Measurements from ENCODE around the gene PLVAP. TPM values are rescaled to one million over a fixed set of nuclear protein-coding genes. Genes with fewer than 3 reads are reported as not detected.

PLVAP gene
- total and polyA plus RNA-seq, 9 of the 15 experiments (the other 6 are each of a cell fraction or from before 2014, with no cell fraction given), result 0.09 to 0.84 (median 0.51) TPM; not detected in 4

GRCh38 chr19:17389957-17390664, 13.0 kb upstream of the PLVAP start (continued):
- TF ChIP-seq CHD4 (IDR thresholded peaks at IDR 0.05; ENCODE audit: insufficient read depth, insufficient replicate concordance, low read depth, low read length, poor library complexity, severe bottlenecking), result peak; percentile 64
- TF ChIP-seq POLR2B (IDR thresholded peaks at IDR 0.05; ENCODE audit: low read depth, partially characterized antibody), result no peak
- no peak for TF ChIP-seq CREB3 (tag; conservative IDR thresholded peaks at IDR 0.05; ENCODE audit: low read depth)

GRCh38 chr19:17389288-17389687, 12.1 kb upstream of the PLVAP start:
- Histone ChIP-seq H3K79me2 (ENCODE audit: control insufficient read depth, insufficient read depth, low read length) (no peaks in the 10 kb centered on the region), H3K9me3 (replicated peaks; ENCODE audit: control insufficient read depth, insufficient read depth, low read depth, low read length) (peaks cover 9% of the 10 kb centered on the region), H3K4me1 (replicated peaks in 1 of 2; ENCODE audit: control insufficient read depth in 2 of 2, insufficient read depth in 2 of 2, low read length in 2 of 2) (peaks cover 16 to 36% of the 10 kb centered on the region in 2 experiments), H3K9me1 (ENCODE audit: control insufficient read depth, insufficient read depth, low read length) (no peaks in the 10 kb centered on the region), H3K9ac (ENCODE audit: insufficient read depth in 1 of 2, low read depth in 2 of 2, low read length in 2 of 2) (no peak overlapping the region), H3K4me2 (ENCODE audit: insufficient read depth, low read length) (no peak overlapping the region), H3K27me3 (ENCODE audit: control insufficient read depth in 2 of 2, insufficient read depth in 2 of 2, low read length in 2 of 2) (no peaks in the 10 kb centered on the region), H4K20me1 (replicated peaks; ENCODE audit: control insufficient read depth, insufficient read depth, low read length) (no peaks in the 10 kb centered on the region), H3K27ac (ENCODE audit: extremely low read depth, low read depth, low read length) (no peak overlapping the region), H3K4me3 (no peak overlapping the region), H3K36me3 (ENCODE audit: control insufficient read depth, insufficient read depth, low read length) (no peaks in the 10 kb centered on the region), H2AFZ (ENCODE audit: low read depth, low read length) (no peak overlapping the region)
- FAIRE-seq (no peak), ATAC-seq (no peak), DNase-seq (ENCODE audit: extremely low read depth in 1 of 4, low spot score in 3 of 4) (no peak)
- BruUV-seq (replicated peaks), result no TSS peak
- intact Hi-C loops (cut with micrococcal nuclease) (no loop called here), in situ Hi-C loops (cut with MboI) (loop anchor here (5.0 to 10.0 kb wide), 3 partner anchors 42 to 324 kb away; no protein-coding TSS in a partner anchor)
- POLR2A ChIA-PET, result interaction anchor here (0.6 to 1.4 kb wide), 2 partner anchors 18 to 64 kb away, joined by 3 to 4 read pairs; no protein-coding TSS in a partner anchor
- 0% methylated on average over 1 of the region's 1 CpG for WGBS (ENCODE audit: insufficient coverage, low coverage, missing lambda C conversion rate)
- CTCF ChIA-PET (ENCODE audit: low intra/inter-chr PET ratio), result no interaction called here
- TF ChIP-seq STAT6 (CRISPR knock-in tag; IDR thresholded peaks at IDR 0.05), result no peak
- no peak for TF ChIP-seq MTA3 (IDR thresholded peaks at IDR 0.05; ENCODE audit: borderline replicate concordance)
- TF ChIP-seq SRSF1 (IDR thresholded peaks at IDR 0.05; ENCODE audit: low read depth, low read length), result no peak
- TF ChIP-seq U2AF2 (optimal IDR thresholded peaks at IDR 0.05; ENCODE audit: low read depth, low read length), result no peak
- TF ChIP-seq SIN3A (IDR thresholded peaks at IDR 0.05; ENCODE audit: borderline replicate concordance in 2 of 2, control insufficient read depth in 1 of 2, low read depth in 2 of 2, low read length in 2 of 2), result no peak
- peak; percentile 28 for TF ChIP-seq ZNF280A (IDR thresholded peaks at IDR 0.05; ENCODE audit: low read depth, partially characterized antibody)
- TF ChIP-seq KLF1 (tag; IDR thresholded peaks at IDR 0.05), result no peak
- no peak for TF ChIP-seq PRMT5 (CRISPR knock-in tag; IDR thresholded peaks at IDR 0.05)
- no peak for TF ChIP-seq ESRRA (IDR thresholded peaks at IDR 0.05; ENCODE audit: borderline replicate concordance, low read depth)
- no peak for TF ChIP-seq HLTF (IDR thresholded peaks at IDR 0.05)
- TF ChIP-seq CREB3 (tag; conservative IDR thresholded peaks at IDR 0.05; ENCODE audit: low read depth), result no peak

Measured in K562 (cell line).